C4-2B (cell line): ENCODE results near the gene FGD5.

ENCODE experiments used
- CTCF ChIP-seq: fragments of 450-650 bp; conservative IDR thresholded peaks from 2 replicates; pipeline ENCODE4 v1.5.1; 2017; ENCODE audit warnings: mild to moderate bottlenecking
- ZFX ChIP-seq: fragments of 450-650 bp; IDR thresholded peaks from 2 replicates; pipeline ENCODE4 v1.6.1; 2017

DNA sequence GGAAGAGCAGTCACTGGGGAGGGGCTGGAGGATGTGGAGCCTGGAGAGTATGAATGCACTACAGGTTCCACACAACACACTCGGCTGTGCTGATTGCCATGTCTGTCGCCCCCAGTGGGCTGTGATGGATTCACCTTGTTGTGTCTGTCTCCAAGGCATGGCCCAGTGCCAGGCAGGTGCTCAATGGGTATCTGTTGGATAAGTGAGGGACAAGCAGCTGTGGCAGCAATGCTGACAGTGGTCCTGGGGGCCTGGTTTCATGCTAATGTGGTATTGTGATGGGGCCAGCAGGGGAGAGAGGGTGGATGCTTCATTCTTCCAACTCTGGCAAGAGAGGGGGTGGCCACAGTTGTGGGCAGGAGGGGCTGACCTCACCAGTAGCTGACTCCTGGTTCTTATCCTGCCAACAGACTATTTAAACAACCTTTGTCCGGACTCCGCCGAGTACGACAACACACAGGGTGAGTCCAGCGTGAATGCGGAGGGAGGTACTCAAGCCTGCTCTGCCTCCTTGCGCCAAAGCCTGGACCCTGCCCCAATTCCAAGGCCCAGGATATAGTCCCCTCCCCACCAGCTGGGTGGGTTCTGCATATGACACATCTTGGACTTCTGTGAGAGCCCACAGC lies 81.3 kb downstream of the FGD5 start:
- TF ChIP-seq ZFX = no peak
- no peak for TF ChIP-seq CTCF
